OCI-LY7 (cell line): ENCODE measurements around the gene KCMF1.

Source experiments
- EZH2phosphoT487 ChIP-seq: fragments of 200-600 bp; sonication (generic); IDR thresholded peaks from 2 replicates; pipeline ENCODE4 v1.6.1; 2018; ENCODE audit warnings: low read depth, borderline replicate concordance, mild to moderate bottlenecking, mixed run types, antibody characterized with exemption, low read length, moderate library complexity, mixed read lengths
- TF ChIP-seq, protein P1 (sequence below): fragments of 200-600 bp; sonication (generic); conservative IDR thresholded peaks from 2 replicates; pipeline ENCODE4 v1.5.1; 2014; ENCODE audit warnings: mild to moderate bottlenecking, antibody characterized with exemption, low read length, moderate library complexity, mixed read lengths

DNA sequence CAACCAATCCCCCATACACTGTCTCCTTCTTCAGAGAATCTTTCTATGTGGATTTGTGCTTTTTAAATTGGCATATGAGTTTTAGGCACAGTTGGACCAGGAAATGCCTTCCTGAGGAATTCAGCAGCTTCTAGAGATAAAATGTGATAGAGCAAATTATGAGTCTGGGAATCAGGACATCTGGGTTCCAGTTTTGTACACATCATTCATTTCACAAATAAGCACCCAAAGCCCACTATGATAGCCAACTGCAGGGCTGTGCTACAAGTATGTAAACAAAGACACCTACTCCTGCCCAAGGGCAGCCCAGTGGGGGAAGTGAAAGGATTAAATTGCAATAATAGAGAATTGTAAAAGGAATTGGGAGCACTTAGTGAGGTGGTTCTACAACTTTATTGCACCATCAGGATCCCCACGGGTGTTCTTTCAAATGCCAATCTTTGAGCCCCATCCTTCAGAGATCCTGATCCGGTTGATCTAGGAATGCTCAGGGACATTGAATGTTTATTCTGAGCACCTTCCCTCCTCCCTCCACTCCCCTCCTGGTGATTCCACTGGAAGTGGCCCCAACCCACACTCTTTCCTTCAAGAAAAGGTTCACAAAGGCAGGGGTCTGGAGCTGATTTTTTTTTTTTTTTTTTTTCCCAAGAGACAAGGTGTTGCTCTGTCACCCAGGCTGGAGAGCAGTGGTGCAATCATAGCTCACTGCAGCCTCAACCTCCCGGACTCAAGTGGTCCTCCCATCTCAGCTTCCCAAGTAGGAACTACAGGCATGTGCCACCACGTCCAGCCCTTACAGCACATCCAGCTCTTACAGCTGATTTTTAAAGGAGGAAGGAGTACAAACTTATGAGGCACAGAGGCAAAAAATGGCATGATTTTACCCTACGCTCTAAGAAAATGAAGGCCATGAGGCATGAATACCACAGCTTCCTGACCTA is 11.1 kb upstream of the KCMF1 start:
- TF ChIP-seq, protein P1, sequence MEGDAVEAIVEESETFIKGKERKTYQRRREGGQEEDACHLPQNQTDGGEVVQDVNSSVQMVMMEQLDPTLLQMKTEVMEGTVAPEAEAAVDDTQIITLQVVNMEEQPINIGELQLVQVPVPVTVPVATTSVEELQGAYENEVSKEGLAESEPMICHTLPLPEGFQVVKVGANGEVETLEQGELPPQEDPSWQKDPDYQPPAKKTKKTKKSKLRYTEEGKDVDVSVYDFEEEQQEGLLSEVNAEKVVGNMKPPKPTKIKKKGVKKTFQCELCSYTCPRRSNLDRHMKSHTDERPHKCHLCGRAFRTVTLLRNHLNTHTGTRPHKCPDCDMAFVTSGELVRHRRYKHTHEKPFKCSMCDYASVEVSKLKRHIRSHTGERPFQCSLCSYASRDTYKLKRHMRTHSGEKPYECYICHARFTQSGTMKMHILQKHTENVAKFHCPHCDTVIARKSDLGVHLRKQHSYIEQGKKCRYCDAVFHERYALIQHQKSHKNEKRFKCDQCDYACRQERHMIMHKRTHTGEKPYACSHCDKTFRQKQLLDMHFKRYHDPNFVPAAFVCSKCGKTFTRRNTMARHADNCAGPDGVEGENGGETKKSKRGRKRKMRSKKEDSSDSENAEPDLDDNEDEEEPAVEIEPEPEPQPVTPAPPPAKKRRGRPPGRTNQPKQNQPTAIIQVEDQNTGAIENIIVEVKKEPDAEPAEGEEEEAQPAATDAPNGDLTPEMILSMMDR: no peak
- no peak for TF ChIP-seq EZH2phosphoT487
